Measurements from ENCODE around the gene ASPM.

- TF ChIP-seq ZNF8 (CRISPR knock-in tag; IDR thresholded peaks at IDR 0.05) = no peak
- TF ChIP-seq ARNTL (CRISPR knock-in tag; IDR thresholded peaks at IDR 0.05; ENCODE audit: borderline replicate concordance, low read depth) = no peak
- TF ChIP-seq ZFP3 (CRISPR knock-in tag; IDR thresholded peaks at IDR 0.05) = no peak
These were observed 104.7 kb downstream of the ASPM start for GRCh38 chr1:197041486-197042353.

All from SK-N-SH treated with all-trans-retinoic acid at 6 μM for 48 hours (cell line).